Endothelial cell of umbilical vein (primary cell): ENCODE data around the gene PLEKHA7. TPM values are rescaled to one million over a fixed set of nuclear protein-coding genes. Genes with fewer than 3 reads are reported as not detected.

Experiments
- BruUV-seq: library from RNA; stranded (reverse); fragments of 400-500 nt; replicated peaks from 2 replicates; lab custom pipeline; 2021; lab: Mats Ljungman, UMichigan
- CTCF ChIA-PET: fragments of 300-600, 350-600 bp; sonication (Branson Sonifier 250); formaldehyde crosslinking; loops from one replicate; lab custom pipeline; 2021; ENCODE audit warnings: antibody characterized with exemption, inconsistent platforms; lab: Charles Lee
- POLR2A ChIA-PET: fragments of 300-600, 350-600 bp; sonication (Branson Sonifier 250); formaldehyde crosslinking; loops from one replicate; lab custom pipeline; 2021; ENCODE audit warnings: antibody characterized with exemption, inconsistent platforms; lab: Charles Lee
- DNase-seq: peaks from one replicate; pipeline ENCODE4 v3.0.0-alpha.2; 2011; ENCODE audit warnings: low read depth, low spot score
- FAIRE-seq: peaks from 2 replicates; lab custom pipeline; 2011; peaks lifted over from hg19 to GRCh38; lab: Jason Lieb, UNC
- H2AFZ ChIP-seq: 2 replicates; pipeline ENCODE4 v1.6.0; 2012; ENCODE audit warnings: low read depth, low read length, control low read depth, inconsistent platforms
- H3K27ac ChIP-seq: 2 replicates; pipeline ENCODE4 v1.5.1; 2011; ENCODE audit warnings: low read depth, mild to moderate bottlenecking, control low read depth, low read length, moderate library complexity; ENCODE audit not compliant: insufficient read depth
- H3K27me3 ChIP-seq, 2 experiments: 2 replicates each; pipeline versions ENCODE4 v1.6.0 to v1.6.1; 2011; ENCODE audit warnings: low read length in 2 of 2, mixed read lengths in 1 of 2; ENCODE audit not compliant: control insufficient read depth in 2 of 2, insufficient read depth in 2 of 2
- H3K36me3 ChIP-seq, 2 experiments: 2 replicates in 1 of 2; 3 replicates in 1 of 2; pipeline ENCODE4 v1.5.1; 2011; ENCODE audit warnings: low read length in 2 of 2, mild to moderate bottlenecking in 1 of 2, moderate library complexity in 1 of 2; ENCODE audit not compliant: control insufficient read depth in 2 of 2, insufficient read depth in 2 of 2; ENCODE audit errors: extremely low read depth in 1 of 2
- H3K4me1 ChIP-seq: 3 replicates; pipeline ENCODE4 v1.5.1; 2011; ENCODE audit warnings: mild to moderate bottlenecking, low read length; ENCODE audit not compliant: control insufficient read depth, insufficient read depth; ENCODE audit errors: extremely low read depth
- H3K4me2 ChIP-seq: 2 replicates; pipeline ENCODE4 v1.6.1; 2011; ENCODE audit warnings: low read length, control low read depth, mixed read lengths; ENCODE audit not compliant: insufficient read depth
- H3K4me3 ChIP-seq, 3 experiments: fragments of 200-600 bp in 1 of 3; sonication (generic), shearing (Covaris generic) in 1 of 3; replicated peaks in 1 of 3; 2 replicates each; pipeline ENCODE4 v1.5.1; 2011 to 2016; ENCODE audit warnings: control low read depth in 3 of 3, low read length in 3 of 3, mild to moderate bottlenecking in 2 of 3, inconsistent platforms in 1 of 3, low read depth in 1 of 3, moderate library complexity in 1 of 3; ENCODE audit not compliant: insufficient read depth in 1 of 3
- H3K79me2 ChIP-seq: 2 replicates; pipeline ENCODE4 v1.6.0; 2012; ENCODE audit warnings: low read length, inconsistent platforms; ENCODE audit not compliant: control insufficient read depth, insufficient read depth
- H3K9ac ChIP-seq: replicated peaks from 2 replicates; pipeline ENCODE3; 2011; ENCODE audit warnings: low read length, control low read depth; ENCODE audit not compliant: insufficient read depth; ENCODE audit errors: extremely low read depth
- H3K9me1 ChIP-seq: replicated peaks from 3 replicates; pipeline ENCODE4 v1.6.0; 2011; ENCODE audit warnings: mild to moderate bottlenecking, low read length; ENCODE audit not compliant: control insufficient read depth, insufficient read depth; ENCODE audit errors: extremely low read depth
- H3K9me3 ChIP-seq: replicated peaks from 2 replicates; pipeline ENCODE4 v1.5.1; 2012; ENCODE audit warnings: low read length, inconsistent platforms; ENCODE audit not compliant: control insufficient read depth, insufficient read depth
- H4K20me1 ChIP-seq: replicated peaks from 2 replicates; pipeline ENCODE3; 2011; ENCODE audit warnings: mild to moderate bottlenecking, low read length; ENCODE audit not compliant: control insufficient read depth, insufficient read depth; ENCODE audit errors: extremely low read depth
- EZH2 ChIP-seq: IDR thresholded peaks from 2 replicates; pipeline ENCODE4 v1.6.1; 2012; ENCODE audit warnings: borderline replicate concordance, low read depth, mild to moderate bottlenecking, moderate library complexity, low read length, inconsistent platforms; ENCODE audit not compliant: severe bottlenecking
- FOS ChIP-seq: IDR thresholded peaks from 2 replicates; pipeline ENCODE4 v1.6.1; 2011; ENCODE audit warnings: mild to moderate bottlenecking, low read length, moderate library complexity, borderline replicate concordance; ENCODE audit not compliant: insufficient read depth
- GATA2 ChIP-seq: IDR thresholded peaks from 2 replicates; pipeline ENCODE4 v1.7.0; 2011; ENCODE audit warnings: low read depth, mild to moderate bottlenecking, moderate library complexity, mixed read lengths, low read length; ENCODE audit not compliant: insufficient read length, insufficient read depth
- JUN ChIP-seq: IDR thresholded peaks from 2 replicates; pipeline ENCODE4 v1.6.1; 2011; ENCODE audit warnings: borderline replicate concordance, low read depth; ENCODE audit not compliant: insufficient read length, insufficient read depth
- MYC ChIP-seq: IDR thresholded peaks from one replicate; pipeline ENCODE4 v1.6.1; 2011; ENCODE audit warnings: mild to moderate bottlenecking, low read depth, low read length
- POLR2A ChIP-seq: IDR thresholded peaks from 2 replicates; pipeline ENCODE4 v1.6.1; 2012; ENCODE audit warnings: low read depth, mild to moderate bottlenecking, control low read depth, low read length
- POLR2AphosphoS5 ChIP-seq: IDR thresholded peaks from 2 replicates; pipeline ENCODE4 v1.6.1; 2012; ENCODE audit warnings: low read depth, mild to moderate bottlenecking, control low read depth, low read length, moderate library complexity; ENCODE audit not compliant: insufficient read depth
- dilution Hi-C: fragments of 300-500 bp; cut with MboI; formaldehyde crosslinking; loops from one replicate; pipeline ENCODE4 v1.15.0; 2019; ENCODE audit warnings: low sequenced_read_pairs; ENCODE audit not compliant: extremely low pct_ligation_motif_present
- intact Hi-C: fragments of 100-400 bp; cut with micrococcal nuclease; formaldehyde crosslinking; loops from one replicate; pipeline ENCODE4 v1.10.0; 2022
- polyA plus RNA-seq, 4 experiments: library from polyadenylated mRNA; depleted of rRNA in 3 of 4; stranded (reverse) in 3 of 4; unstranded in 1 of 4; fragments of >200 nt; gene quantifications; 2 replicates each; pipeline versions ENCODE4 v1.2.1 to v1.2.3, GENCODE V29; 2011 to 2012; ENCODE audit warnings: missing spikeins in 1 of 4
- total RNA-seq: library from RNA; stranded (reverse); gene quantifications from 2 replicates; pipeline ENCODE4 v1.2.3, GENCODE V29; 2021
- TF ChIP-seq, protein P1 (sequence below): IDR thresholded peaks from 2 replicates; pipeline ENCODE4 v1.6.1; 2011; ENCODE audit not compliant: insufficient read depth, insufficient read length
- TF ChIP-seq, protein P2 (sequence below), 2 donors: IDR thresholded peaks; 1 replicate in 1 of 2; 2 replicates in 1 of 2; pipeline ENCODE4 v1.5.1; 2011; ENCODE audit warnings: low read length in 2 of 2, mild to moderate bottlenecking in 2 of 2, moderate library complexity in 2 of 2, control low read depth in 1 of 2, inconsistent platforms in 1 of 2, low read depth in 1 of 2; ENCODE audit not compliant: insufficient read depth in 1 of 2; ENCODE audit errors: extremely low read depth in 1 of 2

Gene PLEKHA7
- total and polyA plus RNA-seq, 2 donors (not counting 3 experiments of a cell fraction or from before 2014, with no cell fraction given), result 1.7 to 3.8 TPM

DNA sequence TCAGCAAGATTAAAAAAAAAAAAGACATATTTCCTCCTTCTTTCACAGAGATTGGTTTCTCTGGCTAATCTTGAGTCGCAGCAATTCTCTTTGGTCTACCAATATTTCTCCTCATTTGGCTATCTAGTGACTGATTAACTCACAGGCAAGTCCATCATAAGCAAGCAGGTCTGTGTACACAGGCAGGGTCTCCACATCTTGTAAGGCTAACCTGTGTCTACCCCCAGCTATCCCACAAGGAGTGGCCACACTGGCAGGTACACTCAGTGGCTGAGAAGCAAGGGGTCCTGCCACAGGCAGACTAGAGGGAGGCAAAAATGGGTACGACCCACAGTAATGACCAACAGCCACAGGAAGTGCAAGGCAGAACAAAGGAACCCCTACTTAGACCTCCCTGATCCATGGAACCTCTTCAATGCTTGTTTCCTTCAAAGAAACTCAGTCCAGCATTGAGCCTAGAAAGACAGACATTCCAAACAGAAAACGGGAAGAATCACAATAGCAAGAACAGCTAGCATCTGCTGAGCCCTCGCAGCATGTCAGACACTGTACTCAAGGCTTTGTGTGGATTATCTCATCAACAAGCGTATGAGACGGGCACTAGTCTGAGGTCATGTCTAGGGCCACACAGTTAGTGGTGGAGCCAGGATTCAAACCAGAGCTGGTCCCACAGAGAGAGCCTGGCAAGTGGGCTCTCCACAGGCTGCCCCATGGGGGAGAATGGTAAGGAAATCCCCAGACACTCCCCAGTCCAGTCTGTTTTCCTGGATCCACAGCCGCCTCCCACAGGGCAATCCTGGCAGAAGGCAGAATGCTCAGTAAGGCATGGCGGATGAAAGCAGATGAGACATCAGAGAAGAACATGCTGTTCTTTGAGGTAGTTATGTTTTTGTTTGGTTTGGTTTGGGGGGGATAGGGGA is 34.3 kb downstream of the PLEKHA7 start:
- intact Hi-C loops, result no loop called here
- no peaks in the 10 kb centered on the region for H3K9me3 ChIP-seq
- ChIA-PET CTCF (interaction anchor here (0.7 to 1.3 kb wide), 2 partner anchors 9 to 11 kb away, joined by 3 to 4 read pairs; no protein-coding TSS in a partner anchor), POLR2A (no interaction called here)
- no peaks in the 10 kb centered on the region for H3K4me1 ChIP-seq
- no peak overlapping the region for H3K27ac ChIP-seq
- H3K36me3 ChIP-seq, result no peaks in the 10 kb centered on the region
- H3K9me1 ChIP-seq, result no peaks in the 10 kb centered on the region
- H3K27me3 ChIP-seq, result no peaks in the 10 kb centered on the region
- no peaks in the 10 kb centered on the region for H3K79me2 ChIP-seq
- no peak overlapping the region for H3K4me2 ChIP-seq
- H2AFZ ChIP-seq, result no peak overlapping the region
- H3K9ac ChIP-seq, result no peak overlapping the region
- no TSS peak for BruUV-seq
- TF ChIP-seq POLR2AphosphoS5 (no peak), MYC (no peak), POLR2A (no peak), JUN (no peak), GATA2 (no peak), EZH2 (no peak), FOS (no peak)
- TF ChIP-seq, protein P1, sequence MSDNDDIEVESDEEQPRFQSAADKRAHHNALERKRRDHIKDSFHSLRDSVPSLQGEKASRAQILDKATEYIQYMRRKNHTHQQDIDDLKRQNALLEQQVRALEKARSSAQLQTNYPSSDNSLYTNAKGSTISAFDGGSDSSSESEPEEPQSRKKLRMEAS, result no peak
- TF ChIP-seq, protein P2, sequence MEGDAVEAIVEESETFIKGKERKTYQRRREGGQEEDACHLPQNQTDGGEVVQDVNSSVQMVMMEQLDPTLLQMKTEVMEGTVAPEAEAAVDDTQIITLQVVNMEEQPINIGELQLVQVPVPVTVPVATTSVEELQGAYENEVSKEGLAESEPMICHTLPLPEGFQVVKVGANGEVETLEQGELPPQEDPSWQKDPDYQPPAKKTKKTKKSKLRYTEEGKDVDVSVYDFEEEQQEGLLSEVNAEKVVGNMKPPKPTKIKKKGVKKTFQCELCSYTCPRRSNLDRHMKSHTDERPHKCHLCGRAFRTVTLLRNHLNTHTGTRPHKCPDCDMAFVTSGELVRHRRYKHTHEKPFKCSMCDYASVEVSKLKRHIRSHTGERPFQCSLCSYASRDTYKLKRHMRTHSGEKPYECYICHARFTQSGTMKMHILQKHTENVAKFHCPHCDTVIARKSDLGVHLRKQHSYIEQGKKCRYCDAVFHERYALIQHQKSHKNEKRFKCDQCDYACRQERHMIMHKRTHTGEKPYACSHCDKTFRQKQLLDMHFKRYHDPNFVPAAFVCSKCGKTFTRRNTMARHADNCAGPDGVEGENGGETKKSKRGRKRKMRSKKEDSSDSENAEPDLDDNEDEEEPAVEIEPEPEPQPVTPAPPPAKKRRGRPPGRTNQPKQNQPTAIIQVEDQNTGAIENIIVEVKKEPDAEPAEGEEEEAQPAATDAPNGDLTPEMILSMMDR (IDR thresholded peaks at IDR 0.05; ENCODE audit: extremely low read depth in 1 of 2, insufficient read depth in 1 of 2, low read depth in 1 of 2, low read length in 2 of 2), result no peak
- dilution Hi-C loops, result no loop called here
- FAIRE-seq (no peak), DNase-seq (no peak)
- no peaks in the 10 kb centered on the region for H4K20me1 ChIP-seq
- no peak overlapping the region for H3K4me3 ChIP-seq
